Stimulated activated CD4-positive, alpha-beta T cell treated with anti-CD3 and anti-CD28 coated beads, Interleukin-1b, Interleukin-23, amount 100 ng/mL, for 48 hours (primary cell): ENCODE data around the gene STPG2.

ENCODE experiments used
- DNase-seq: peaks from one replicate; pipeline ENCODE4 v3.0.0-alpha.2; 2020

The STPG2 gene

GRCh38 chr4:98143001-98143899 is at the start of gene STPG2:
TSS of gene STPG2 (minus strand) at chr4:98143476.
- peak; percentile 94 for DNase-seq

- no peak for DNase-seq
Observed at GRCh38 chr4:98185279-98185678, 42.0 kb upstream of the STPG2 start.

GRCh38 chr4:98181809-98182208 is 38.5 kb upstream of the STPG2 start:
- DNase-seq = no peak

DNA sequence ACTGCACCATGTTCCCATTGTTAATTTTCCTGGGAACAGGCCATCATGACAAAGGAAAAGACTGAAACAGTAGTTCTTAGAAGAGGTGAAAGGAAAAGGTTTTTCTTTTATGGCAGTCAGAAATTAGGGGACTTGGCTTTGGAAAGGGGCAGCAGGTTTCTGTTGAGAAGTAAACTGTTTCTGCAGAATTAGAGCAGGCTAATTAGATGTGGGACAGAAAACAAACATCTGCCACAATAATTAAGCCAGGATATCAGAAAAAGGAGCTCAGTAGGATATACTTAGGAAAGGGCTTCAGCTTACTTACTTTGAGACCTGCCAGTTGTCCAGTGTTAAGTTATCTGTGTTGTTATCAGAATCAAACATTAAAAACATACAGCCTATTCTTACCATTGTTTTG is 36.7 kb upstream of the STPG2 start:
- no peak for DNase-seq

- DNase-seq = no peak
Observed at GRCh38 chr4:98176531-98176930, 33.3 kb upstream of the STPG2 start.

DNA sequence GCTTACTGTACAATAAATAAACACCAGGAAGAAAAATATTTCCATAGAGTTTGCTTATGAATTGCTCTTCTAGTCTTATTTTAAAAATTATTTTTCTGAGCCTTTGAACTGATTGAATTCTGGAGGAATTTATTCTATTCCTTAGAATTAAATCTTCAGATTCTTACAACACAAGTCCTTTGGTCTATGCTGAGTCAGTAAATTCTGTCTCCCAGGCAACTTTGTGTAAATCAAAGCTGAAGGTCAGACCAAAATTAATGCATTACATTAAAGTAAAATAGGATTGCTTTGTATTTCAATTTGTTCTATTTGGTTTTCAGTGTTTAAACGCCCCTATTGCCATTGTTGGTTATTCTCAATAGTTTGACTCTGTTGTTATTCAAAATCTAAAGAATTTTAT is 26.8 kb upstream of the STPG2 start:
- DNase-seq = no peak

- no peak for DNase-seq
Observed at GRCh38 chr4:98166731-98167041, 23.4 kb upstream of the STPG2 start.

DNA sequence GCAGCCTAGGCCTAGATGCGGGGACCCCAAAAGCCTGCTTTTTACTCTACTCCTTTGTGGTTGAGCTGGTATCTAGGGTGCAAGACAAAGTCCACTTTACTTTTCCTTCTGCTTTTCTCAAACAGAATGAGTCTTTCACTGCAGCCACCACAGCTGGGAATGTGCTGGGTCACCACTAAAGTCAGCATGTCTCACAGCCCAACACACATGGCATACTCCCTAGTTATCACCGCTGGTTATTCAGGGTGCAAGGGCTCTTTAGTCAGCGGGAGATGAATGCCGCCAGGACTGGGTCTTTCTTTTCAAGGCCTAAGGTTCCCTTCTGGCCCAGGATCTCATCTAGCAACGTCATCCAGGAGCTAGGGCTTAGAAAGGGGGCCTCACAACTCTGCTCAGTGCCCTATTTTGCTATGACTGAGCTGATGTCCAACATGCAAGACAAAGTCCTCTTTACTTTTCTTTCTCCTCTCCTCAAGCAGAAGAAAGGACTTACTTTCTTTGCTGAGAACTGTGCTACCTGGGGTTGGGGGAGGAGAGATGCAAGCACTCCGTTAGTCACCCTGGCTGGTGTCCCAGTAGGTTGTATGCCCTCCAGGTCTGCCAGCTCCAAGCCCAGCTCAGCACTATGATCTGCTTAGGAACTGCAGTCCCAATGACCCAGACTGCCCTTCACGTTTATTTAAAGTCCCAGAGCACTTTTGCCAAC is 22.9 kb upstream of the STPG2 start:
- DNase-seq = no peak

- no peak for DNase-seq
Observed at GRCh38 chr4:98162696-98163095, 19.4 kb upstream of the STPG2 start.

- DNase-seq = no peak
Observed at GRCh38 chr4:98151145-98151924, 8.1 kb upstream of the STPG2 start.

DNA sequence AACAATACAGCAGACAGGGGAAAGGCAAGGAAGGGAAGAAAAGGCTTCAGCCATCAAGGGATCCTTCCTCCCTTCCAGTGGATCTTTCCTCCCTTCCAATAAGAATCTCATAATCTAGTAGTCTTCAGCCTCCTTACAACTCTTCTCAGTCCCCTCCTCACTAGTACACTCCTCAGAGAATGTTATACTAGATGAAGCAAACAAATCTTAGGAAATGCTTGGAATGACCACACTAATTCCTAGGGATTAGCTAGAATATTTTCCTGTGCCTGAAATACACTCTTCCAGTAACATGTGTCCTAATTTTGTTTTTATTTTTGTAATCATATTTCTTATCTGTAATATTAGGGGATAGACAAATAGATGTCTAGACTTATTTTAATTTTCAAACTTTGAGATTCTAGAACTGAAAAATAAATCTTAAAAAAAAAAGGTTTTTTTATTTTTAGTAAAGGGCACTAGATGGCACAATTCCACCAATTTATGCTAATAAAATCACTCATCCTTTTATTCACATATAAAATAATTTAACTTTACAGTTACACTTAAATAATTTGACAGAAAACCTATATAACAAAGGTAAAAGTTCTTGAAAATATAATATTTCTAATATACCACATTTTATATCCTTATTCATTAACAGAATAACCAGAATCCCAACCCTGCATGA is 7.0 kb upstream of the STPG2 start:
- no peak for DNase-seq

DNA sequence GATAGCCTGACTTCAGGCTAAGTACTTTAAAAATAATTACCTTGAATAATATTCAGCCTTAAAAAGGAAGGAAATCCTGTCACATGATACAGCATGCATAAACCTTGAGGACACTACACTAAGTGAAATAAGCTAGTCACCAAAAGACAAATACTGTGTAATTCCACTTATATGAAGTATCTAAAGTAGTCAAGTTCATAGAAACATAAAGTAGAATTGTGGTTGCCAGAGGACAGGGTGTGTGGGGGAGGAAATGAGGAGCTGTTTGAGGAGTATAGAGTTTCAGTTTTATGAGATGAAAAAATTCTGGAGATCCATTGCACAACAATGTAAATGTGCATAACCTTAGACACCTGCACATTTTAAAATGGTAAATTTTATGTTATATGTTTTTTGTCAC is 5.6 kb upstream of the STPG2 start:
- no peak for DNase-seq

DNA sequence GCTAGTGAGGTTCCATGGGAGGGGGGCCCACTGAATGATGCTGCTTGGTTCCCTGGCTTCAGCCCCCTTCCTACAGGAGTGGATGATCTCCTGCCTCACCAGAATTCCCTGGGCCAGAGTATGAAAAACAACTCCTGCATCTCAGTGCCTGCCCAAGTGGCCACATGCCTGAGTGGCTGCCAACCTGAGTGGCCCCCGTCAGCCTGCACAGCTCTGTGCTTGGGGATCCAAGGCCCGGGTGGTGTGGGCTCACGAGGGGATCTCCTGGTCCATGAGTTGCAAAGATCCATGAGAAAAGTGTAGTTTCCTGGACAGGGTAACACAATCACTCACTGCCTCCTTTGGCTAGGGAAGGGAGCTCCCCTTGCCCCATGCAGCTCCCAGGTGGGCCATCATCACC is 17.1 kb downstream of the STPG2 start:
- DNase-seq = no peak

DNA sequence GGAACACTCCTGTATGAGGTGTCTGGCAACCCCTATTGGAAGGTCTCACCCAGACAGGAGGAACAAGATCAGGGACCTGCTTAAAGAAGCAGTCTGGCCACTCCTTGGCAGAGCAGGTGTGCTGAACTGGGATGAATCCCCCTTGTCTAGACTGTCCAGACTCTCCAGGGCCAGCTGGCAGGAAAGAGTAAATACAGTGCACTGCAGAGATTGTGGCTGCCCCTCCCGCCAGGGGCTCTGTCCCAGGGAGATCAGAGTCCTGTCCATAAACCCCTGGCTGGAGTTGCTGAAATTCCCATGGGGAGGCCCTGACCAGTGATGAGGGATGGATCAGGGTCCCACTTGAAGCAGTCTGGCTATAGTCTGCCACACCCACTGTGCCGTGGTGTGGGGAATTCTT is 17.7 kb downstream of the STPG2 start:
- DNase-seq = no peak

DNA sequence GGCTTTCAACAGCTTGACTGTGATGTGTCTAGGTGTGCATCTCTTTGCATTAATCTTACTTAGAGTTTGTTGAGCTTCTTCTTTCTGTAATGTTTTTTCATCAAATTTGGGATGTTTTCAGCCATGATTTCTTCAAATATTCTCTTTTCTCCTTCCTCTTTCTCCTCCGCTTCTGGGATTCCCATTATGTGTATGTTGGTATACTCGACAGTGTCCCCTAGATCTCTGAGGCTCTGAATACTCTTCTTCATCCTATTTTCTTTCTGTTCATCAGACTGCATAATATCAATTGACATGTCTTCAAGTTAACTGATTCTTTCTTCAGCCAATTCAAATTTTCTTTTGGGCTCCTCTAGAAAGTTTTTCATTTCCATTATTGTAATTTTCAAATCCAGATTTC is 25.9 kb downstream of the STPG2 start:
- DNase-seq = no peak

- no peak for DNase-seq
Observed at GRCh38 chr4:98113012-98113411, 30.3 kb downstream of the STPG2 start.

DNA sequence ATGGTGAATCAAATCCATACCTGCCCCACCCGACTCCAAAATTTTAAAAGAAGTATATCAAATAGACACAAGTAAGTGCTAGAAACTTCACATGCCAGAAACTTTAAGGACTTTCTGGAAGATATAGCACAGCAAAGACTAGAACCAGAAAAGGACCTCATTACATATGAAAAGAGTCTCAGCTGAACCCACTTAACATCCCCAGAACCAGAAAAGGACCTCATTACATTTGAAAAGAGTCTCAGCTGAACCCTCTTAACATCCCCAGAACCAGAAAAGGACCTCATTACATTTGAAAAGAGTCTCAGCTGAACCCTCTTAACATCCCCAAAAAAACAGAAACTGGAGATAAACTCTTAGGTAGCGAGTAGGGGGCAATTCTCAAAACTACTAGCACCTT is 32.3 kb downstream of the STPG2 start:
- no peak for DNase-seq

GRCh38 chr4:98110214-98110613 is 33.1 kb downstream of the STPG2 start:
- DNase-seq = no peak

DNA sequence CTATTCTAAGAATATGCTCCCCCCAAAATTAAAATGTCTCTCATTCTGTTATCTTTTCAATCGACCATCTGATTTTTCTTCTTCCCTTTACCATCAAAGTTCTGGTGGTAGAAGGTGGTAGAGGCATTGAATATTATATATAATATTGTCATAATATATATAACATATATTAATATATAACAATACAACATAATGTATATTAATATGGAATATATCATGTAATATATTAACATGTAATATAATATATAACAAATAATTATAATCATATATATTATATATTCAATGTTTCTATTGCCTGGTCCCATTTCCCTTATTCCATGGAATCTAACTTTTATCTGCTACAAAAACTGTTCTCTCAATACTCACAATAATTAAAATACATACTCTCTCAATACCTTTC is 40.6 kb downstream of the STPG2 start:
- no peak for DNase-seq

DNA sequence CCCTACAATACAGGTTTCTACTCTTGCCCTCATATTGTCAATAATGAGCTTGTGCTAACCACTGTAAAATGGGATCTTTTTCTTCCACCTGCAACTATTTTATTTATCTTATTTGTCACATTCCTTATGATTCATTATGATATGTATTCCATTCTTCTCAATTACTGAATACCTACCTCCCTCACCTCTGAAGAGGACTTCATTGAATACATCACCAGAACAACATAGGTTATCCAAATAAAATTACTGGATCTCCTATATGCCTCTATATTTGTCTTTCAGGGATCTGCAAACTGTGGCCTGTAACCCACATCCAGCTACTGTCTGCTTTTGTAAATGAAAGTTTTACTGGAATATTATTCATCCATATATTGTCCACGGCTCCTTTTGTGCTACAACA is 41.3 kb downstream of the STPG2 start:
- DNase-seq = no peak

- no peak for DNase-seq
Observed at GRCh38 chr4:98098764-98099163, 44.5 kb downstream of the STPG2 start.

GRCh38 chr4:98094118-98094517 is 49.2 kb downstream of the STPG2 start:
- DNase-seq = no peak

DNA sequence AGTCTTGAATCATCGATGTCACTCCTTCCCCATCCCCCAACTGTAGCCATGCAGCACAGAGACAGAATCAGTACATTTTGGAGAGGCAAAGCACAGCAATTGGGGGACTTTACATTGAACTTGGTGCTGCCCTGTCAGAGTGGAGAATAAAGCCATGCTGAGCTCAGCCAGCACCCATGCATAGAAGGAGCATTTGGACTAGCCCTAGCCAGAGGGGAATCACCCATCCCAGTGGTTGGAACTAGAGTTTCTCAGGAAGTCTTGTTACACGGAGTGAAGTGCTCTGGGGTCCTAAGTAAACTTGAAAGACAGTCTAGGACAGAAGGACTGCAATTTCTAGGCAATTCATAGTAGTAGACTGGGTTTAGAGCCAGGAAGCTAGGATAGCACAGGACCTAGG is 49.6 kb downstream of the STPG2 start:
- DNase-seq = no peak
